Femur (tissue), 1 donor: ENCODE data around the gene PRICKLE1.

Experiments used
- DNase-seq: peaks from one replicate; pipeline ENCODE4 v3.0.0-alpha.2; 2017

PRICKLE1 gene

DNA sequence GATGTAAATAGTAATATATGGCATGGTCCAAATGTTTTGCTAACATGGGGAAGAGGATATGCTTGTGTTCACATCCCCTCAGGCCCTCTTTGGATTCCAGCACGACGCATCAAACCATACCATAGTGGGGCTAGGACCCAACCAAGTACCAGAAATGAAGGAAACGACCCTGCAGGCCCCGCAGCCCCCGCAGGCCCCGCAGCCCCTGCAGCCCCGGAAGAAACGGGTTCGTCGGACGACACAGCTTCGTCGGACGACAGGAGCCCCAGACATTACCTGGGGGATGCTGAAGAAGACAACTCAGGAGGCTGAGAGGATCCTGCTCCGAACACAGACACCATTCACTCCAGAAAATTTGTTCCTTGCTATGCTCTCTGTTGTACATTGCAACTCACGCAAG lies 143.7 kb downstream of the PRICKLE1 start:
- DNase-seq: no peak

- no peak for DNase-seq
Observed at GRCh38 chr12:42444192-42444943, 145.2 kb downstream of the PRICKLE1 start.

GRCh38 chr12:42442888-42443287 lies 146.7 kb downstream of the PRICKLE1 start:
- no peak for DNase-seq

DNA sequence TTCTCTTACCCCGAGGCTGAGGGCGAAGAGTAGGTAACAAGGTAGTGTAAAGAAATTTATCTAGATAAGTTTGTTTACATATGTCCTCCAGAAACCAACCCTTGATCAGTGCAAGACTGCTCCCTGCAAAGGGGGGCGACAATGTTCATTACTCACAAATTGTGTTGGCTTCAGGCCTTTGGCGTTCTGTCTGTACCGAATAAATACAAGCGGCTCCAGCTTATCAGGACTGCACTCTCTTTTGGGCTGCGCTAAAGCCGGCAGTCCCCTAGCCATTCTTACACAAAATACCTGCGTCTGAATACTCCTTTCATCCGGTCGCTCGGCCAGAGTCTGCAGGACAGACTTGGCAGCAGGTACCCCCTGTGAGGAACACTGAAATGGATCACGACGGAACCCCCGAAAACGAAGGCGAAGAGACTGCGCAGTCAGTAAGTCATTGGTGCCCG lies 147.2 kb downstream of the PRICKLE1 start:
- no peak for DNase-seq

DNA sequence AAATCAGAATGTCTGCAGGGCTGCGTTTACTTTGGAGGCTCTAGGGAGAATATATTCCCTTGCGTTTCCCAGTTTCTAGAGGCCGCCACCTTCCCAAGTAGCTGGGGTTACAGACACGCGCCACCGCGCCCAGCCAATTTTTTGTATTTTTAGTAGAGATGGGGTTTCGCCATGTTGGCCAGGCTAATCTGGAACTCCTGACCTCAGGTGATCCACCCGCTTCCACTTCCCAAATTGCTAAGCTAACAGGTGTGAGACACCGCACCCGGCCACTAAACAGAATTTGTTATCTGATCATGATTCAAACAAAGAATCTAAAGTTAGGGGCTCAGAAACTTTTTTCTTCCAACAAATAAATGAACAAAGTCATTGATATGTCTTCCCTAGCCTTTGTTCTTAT lies 148.9 kb downstream of the PRICKLE1 start:
- DNase-seq: no peak

GRCh38 chr12:42432517-42433140 lies 156.9 kb downstream of the PRICKLE1 start:
- DNase-seq: no peak

DNA sequence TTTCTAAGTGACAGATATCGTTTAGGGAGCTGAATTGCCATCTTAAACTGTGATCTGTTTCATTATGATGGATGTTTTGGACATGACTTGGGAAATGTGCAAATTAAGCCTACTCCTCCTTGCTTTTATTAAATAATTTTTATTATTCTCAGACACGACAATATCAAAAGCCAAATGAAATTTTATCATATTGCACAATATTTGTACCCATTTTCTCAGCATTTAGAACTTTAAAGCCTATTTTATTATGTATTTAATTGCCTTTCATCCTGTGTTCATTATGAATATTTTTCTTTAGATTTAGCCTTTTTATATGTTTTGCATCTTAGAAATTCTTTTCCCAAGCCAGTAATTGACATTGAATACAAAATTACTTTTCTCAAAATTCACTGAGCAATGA lies 160.7 kb downstream of the PRICKLE1 start:
- DNase-seq: no peak

DNA sequence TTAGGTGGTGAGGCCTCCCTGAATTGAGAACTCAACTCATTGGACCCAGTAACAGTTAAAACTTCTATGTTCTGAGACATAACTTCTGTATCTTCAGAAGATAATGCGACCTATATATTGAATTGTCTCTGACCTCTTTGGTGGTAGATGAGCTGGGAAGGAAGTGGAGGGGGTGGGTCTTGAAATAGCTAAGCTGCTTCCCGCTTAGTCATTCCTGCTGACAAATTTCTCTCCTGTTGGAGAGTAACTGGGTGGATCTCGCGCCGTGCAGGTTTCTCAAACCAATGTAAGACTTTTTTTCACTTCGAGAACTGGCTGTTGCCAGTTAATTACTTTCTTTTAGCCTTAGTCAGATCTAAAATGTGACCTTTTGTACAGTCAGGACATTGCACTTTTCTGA lies 162.8 kb downstream of the PRICKLE1 start:
- no peak for DNase-seq

DNA sequence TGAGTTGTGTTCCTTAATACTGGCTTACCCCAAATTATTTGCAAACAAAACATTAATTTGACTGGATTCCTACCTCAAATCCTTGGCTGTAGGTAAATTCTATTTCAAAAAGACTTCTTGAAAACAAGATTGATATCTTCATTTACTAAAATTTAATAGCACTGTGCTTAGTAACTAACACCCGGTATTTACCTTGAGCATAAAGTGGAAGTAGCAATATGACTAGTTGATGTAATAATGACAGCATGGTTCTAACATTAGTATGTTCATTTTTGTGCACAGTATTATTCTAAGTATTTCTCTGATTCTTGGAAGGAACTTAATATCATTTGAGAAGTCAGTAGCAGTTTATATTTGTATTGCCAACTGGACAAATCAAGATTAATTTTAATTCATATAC lies 166.8 kb downstream of the PRICKLE1 start:
- DNase-seq: no peak

DNA sequence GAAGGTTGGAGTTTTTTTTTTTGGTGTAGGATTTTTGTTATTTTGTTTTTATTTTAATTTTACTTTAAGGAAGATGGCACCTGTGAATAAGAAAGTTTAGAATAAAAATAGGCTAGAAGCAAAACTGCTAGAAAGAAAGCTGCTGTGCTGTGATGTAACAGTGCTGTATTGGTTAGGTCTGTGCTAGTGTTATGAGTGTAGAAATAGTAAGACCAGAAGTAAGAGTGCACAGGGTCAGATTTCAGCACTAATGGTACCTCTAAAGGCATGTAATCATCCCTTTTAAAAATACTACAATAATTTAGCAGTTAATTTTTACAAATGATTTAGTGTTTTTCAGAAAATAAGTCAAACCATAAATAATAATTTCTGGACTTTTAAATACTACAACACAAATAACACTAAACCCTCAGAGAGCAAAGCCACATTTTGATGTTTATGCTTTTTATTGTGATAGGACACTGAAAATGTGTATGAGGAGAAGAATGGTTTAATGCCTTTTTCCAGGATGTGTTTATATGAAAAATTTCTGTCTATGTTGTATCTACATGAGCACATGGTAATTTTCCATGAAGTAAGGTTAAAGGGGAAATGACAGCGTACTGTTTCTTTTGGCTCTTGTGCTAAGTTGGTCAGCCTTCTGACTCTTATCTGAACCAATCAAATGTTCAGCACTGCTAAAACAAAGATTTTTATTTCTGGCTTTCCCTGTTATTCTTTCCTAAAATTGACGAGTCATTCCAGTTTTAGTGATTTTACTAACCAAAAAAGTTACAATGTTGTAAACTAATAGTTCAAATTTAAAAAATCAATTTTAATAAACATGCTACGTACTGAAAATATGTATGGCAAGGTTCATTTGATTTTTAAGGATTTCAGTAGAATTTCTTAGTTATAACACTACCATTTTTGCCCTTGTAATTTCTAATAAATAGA lies 167.4 kb downstream of the PRICKLE1 start:
- no peak for DNase-seq

GRCh38 chr12:42420395-42420794 lies 169.2 kb downstream of the PRICKLE1 start:
- no peak for DNase-seq

DNA sequence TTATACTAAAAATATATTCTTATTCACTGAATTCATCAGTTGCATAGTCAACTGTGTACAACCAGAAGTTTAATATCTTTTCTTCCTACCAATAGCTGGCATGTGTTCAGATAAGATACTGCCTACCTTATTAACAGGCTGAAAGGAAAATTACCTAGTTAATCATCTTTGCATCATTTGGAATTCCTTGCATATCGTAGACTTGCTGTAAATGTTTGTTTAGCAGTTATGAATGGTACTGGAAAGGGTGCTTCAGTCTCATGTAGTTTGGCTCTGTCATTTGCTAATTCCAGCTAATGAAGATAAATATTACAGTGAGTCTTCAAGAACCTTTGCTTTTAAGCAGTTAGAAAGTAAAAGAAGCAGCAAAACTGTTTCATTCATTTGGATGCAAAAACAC lies 179.2 kb downstream of the PRICKLE1 start:
- no peak for DNase-seq

DNA sequence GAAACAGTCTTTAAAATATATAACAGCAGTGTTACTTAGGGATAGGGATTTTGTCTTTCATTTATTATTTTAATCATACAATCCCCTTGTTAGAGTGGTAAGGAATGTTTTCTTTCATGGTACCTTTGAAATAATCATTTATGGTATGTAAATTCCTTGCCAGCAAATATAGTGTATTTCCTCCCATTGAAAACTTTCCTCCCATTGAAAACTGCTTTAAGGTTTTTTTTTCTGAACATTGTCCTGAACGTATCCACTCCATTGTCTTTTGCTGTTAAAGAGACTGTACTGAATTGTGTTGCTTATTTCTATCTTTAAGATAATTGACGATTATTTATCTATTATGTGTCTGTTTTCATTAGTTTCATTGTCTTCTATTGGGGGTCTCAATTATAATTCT lies 180.1 kb downstream of the PRICKLE1 start:
- no peak for DNase-seq

DNA sequence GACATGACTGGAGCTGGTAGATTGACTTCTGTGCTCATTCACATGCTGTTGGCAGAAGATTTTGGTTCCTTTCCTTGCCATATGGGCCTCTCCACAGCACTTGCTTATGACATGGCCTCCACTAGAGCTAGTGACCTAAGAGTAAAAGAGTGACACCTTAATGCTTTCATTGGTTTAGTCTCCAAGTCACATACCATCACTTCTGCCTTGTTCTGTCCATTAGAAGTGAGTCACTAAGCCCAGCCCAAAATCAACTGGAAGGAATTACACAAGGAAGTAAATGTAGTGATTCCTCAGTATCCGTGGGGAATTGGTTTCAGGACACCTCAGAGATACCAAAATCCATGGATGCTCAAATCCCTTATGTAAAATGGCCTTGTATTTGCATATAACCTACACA lies 182.2 kb downstream of the PRICKLE1 start:
- no peak for DNase-seq
